Kidney (tissue), 14 donors: ENCODE measurements around the gene SLC25A36. TPM values are rescaled to one million over a fixed set of nuclear protein-coding genes. Genes with fewer than 3 reads are reported as not detected.
"Not testable (repeated sequence)": the region's sequence is repeated elsewhere in the genome, so short reads cannot be mapped to it uniquely, and the experiment has no call there.

Experiments used
- DNase-seq, 5 donors: peaks; one replicate each; pipeline ENCODE4 v3.0.0-alpha.2; 2013 to 2020
- FAIRE-seq: peaks from 2 replicates; lab custom pipeline; 2012; peaks lifted over from hg19 to GRCh38; lab: Jason Lieb, UNC
- H3K27ac ChIP-seq, 2 donors: one replicate each; pipeline ENCODE4 v1.7.0; 2013; ENCODE audit warnings: low read depth in 2 of 2, low read length in 2 of 2, inconsistent platforms in 1 of 2
- H3K27me3 ChIP-seq: one replicate; pipeline ENCODE4 v1.7.1; 2013; ENCODE audit warnings: low read length, inconsistent platforms; ENCODE audit not compliant: control insufficient read depth, insufficient read depth
- H3K36me3 ChIP-seq, 3 donors: one replicate each; pipeline versions ENCODE4 v1.7.0 to v1.7.1; 2013; ENCODE audit warnings: low read length in 3 of 3, control low read depth in 1 of 3, inconsistent platforms in 1 of 3; ENCODE audit not compliant: insufficient read depth in 3 of 3, control insufficient read depth in 2 of 3
- H3K4me1 ChIP-seq, 3 donors: one replicate each; pipeline versions ENCODE4 v1.7.0 to v1.7.1; 2013; ENCODE audit warnings: low read length in 3 of 3, inconsistent platforms in 1 of 3, low read depth in 1 of 3; ENCODE audit not compliant: control insufficient read depth in 2 of 3, insufficient read depth in 2 of 3
- H3K4me3 ChIP-seq, 3 donors: one replicate each; pipeline versions ENCODE4 v1.7.0 to v1.8.1; 2013; ENCODE audit warnings: low read length in 3 of 3, control low read depth in 1 of 3, inconsistent platforms in 1 of 3
- H3K9ac ChIP-seq, 3 donors: one replicate each; pipeline versions ENCODE4 v1.7.0 to v1.7.1; 2013; ENCODE audit warnings: low read length in 3 of 3, control low read depth in 1 of 3, inconsistent platforms in 1 of 3
- H3K9me3 ChIP-seq, 3 donors: one replicate each; pipeline versions ENCODE4 v1.7.0 to v1.7.1; 2013; ENCODE audit warnings: low read length in 3 of 3, control low read depth in 1 of 3, inconsistent platforms in 1 of 3; ENCODE audit not compliant: control insufficient read depth in 2 of 3, insufficient read depth in 1 of 3
- CTCF ChIP-seq: IDR thresholded peaks from 3 replicates; pipeline ENCODE4 v1.5.1; 2012; ENCODE audit warnings: mild to moderate bottlenecking, moderate library complexity, borderline replicate concordance; ENCODE audit not compliant: insufficient read depth; ENCODE audit errors: extremely low read depth
- intact Hi-C: fragments of 100-400 bp; cut with DNase I; formaldehyde crosslinking; loops from one replicate; pipeline ENCODE4 v1.11.1; 2022
- polyA plus RNA-seq: library from polyadenylated mRNA; stranded (reverse); fragments of 350-450 nt; fragmentation: Illumina TruSeq; extraction: RNeasy Lipid Tissue Mini Kit (QIAGEN cat#74804); gene quantifications from one replicate; pipeline ENCODE4 v1.2.3, GENCODE V29; 2014; ENCODE audit warnings: low read depth, low replicate concordance; ENCODE audit not compliant: insufficient read depth
- total RNA-seq: library from RNA; stranded (reverse); fragmentation: NEBNext Ultra II Directional; extraction: Animal tissue kit (Norgen Biotek cat#: 25700); gene quantifications from one replicate; pipeline ENCODE4 v1.2.1, GENCODE V29; 2021
- donor health status: control.
- donor health status: control.
- donor health status: control.
- donor health status: control.
- donor health status: control.
- donor health status: DM: yes; HTN: yes; CAD: no.
- donor health status: Normal renal cell carcinoma (clear cell type).

The SLC25A36 gene
- total and polyA plus RNA-seq, 2 donors from 2014 or later, result 20.0 to 78.1 TPM

DNA sequence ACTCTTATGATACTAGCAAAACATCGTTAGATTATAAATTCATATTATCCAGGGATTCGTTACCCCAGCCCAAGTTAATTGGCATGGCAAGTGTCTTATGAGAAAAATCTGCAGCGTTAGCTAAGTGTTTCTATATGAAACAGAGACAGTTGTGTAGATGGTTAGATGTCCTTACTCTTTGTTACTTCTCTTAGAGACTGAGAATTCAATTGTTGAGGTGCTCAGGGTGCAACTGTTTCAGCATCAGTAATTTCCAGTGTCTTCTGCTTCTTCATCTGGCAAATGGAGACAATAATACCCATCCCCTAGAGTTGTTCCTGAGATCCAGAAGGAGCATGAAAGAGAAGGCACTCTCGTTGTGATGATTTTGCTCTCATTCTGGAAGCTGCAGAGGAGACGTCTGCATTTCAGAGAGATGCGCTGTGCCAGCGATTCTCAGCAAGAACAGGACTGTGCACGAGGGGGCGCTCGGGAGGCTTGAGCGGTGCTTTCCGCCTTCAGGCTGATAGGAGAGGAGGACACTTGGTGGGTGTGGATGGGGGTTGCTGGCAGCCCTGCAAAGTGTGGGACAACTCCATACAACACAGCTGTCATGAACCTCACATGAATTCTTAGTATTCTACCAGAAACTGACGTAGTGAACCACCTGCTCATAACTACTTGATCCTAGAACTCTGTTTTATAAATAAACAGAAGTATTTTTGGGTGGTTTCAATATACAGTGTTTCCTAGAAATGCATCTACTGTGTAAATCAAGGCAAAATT is 69.8 kb downstream of the SLC25A36 start:
- no peaks in the 10 kb centered on the region for H3K4me1 ChIP-seq
- no peaks in the 10 kb centered on the region for H3K27me3 ChIP-seq
- no peak overlapping the region for H3K9ac ChIP-seq
- no peaks in the 10 kb centered on the region for H3K36me3 ChIP-seq
- FAIRE-seq (no peak), DNase-seq (peak; percentile 84 to 88 (median 87))
- intact Hi-C loops, result loop anchor here (10.0 kb wide), 1 partner anchor 173 kb away; no protein-coding TSS in a partner anchor
- no peaks in the 10 kb centered on the region for H3K9me3 ChIP-seq
- no peak overlapping the region for H3K27ac ChIP-seq
- TF ChIP-seq CTCF, result peak; percentile 79
- H3K4me3 ChIP-seq, result no peak overlapping the region

DNA sequence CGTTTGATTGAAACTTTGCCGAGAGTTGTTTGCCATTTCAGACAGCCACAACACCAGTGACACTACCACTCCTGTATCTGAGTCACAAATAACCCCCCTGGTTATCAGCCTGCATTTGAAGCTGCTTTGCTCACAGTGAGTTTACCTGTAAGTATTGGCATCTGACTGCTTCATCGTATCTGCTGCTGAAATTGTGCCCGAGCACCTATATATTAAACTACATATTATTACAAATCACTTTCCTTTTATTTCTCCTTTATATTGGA is 70.3 kb downstream of the SLC25A36 start:
- Histone ChIP-seq H3K4me1 (no peaks in the 10 kb centered on the region), H3K27me3 (no peaks in the 10 kb centered on the region), H3K27ac (no peak overlapping the region), H3K36me3 (no peaks in the 10 kb centered on the region), H3K9me3 (no peaks in the 10 kb centered on the region), H3K9ac (no peak overlapping the region), H3K4me3 (no peak overlapping the region)
- TF ChIP-seq CTCF, result no peak
- no peak for FAIRE-seq
- intact Hi-C loops, result loop anchor here (10.0 kb wide), 1 partner anchor 173 kb away; no protein-coding TSS in a partner anchor
- DNase-seq, result no peak

DNA sequence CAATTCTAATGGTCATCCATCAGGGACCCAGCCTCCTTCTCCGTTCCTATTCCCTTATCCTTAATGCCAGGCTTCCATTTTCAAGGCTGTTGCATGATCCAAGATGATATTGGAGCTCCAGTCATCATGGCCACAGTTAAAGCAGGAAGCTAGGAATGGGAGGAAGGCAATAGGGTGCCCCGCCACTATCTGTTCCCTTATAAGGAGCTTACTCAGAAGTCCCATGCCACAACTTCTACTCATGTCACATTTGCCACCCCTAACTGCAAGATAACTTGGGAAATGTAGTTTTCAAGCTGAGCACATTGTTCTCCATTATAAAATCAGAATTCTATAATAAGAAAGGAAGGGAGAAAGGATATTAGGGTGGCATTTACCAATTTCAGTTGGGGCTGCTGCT is 70.9 kb downstream of the SLC25A36 start:
- FAIRE-seq (no peak), DNase-seq (no peak)
- Histone ChIP-seq H3K9me3 (no peaks in the 10 kb centered on the region), H3K4me3 (no peak overlapping the region), H3K36me3 (no peaks in the 10 kb centered on the region), H3K27me3 (no peaks in the 10 kb centered on the region), H3K27ac (no peak overlapping the region), H3K9ac (no peak overlapping the region), H3K4me1 (no peaks in the 10 kb centered on the region)
- intact Hi-C loops, result loop anchor here (10.0 kb wide), 1 partner anchor 172 kb away; no protein-coding TSS in a partner anchor
- no peak for TF ChIP-seq CTCF

GRCh38 chr3:141015481-141015880 is 73.8 kb downstream of the SLC25A36 start:
- no peaks in the 10 kb centered on the region for H3K9me3 ChIP-seq
- no peak overlapping the region for H3K27ac ChIP-seq
- DNase-seq (no peak), FAIRE-seq (no peak)
- no peaks in the 10 kb centered on the region for H3K4me1 ChIP-seq
- no peak overlapping the region for H3K9ac ChIP-seq
- no peak overlapping the region for H3K4me3 ChIP-seq
- no peaks in the 10 kb centered on the region for H3K27me3 ChIP-seq
- H3K36me3 ChIP-seq, result no peaks in the 10 kb centered on the region
- intact Hi-C loops, result loop anchor here (10.0 kb wide), 1 partner anchor 169 kb away; no protein-coding TSS in a partner anchor
- TF ChIP-seq CTCF, result no peak

GRCh38 chr3:141017366-141018322 is 76.0 kb downstream of the SLC25A36 start:
- H3K4me1 ChIP-seq, H3K36me3 ChIP-seq, H3K27me3 ChIP-seq, H3K27ac ChIP-seq, H3K4me3 ChIP-seq, H3K9ac ChIP-seq, DNase-seq, FAIRE-seq, H3K9me3 ChIP-seq: not testable (repeated sequence)
- intact Hi-C loops, result loop anchor here (10.0 kb wide), 1 partner anchor 167 kb away; no protein-coding TSS in a partner anchor
